HEK293 (cell line): ENCODE data around the gene CD83.
A peak's percentile ranks its signal among the peaks of the same experiment; 100 is the strongest.

Source experiments
- CTCF ChIA-PET: fragments of 350-600 bp; formaldehyde crosslinking; extraction: SDS; loops from one replicate; lab custom pipeline; 2021; ENCODE audit warnings: antibody characterized with exemption; lab: Yijun Ruan, JAX
- POLR2A ChIA-PET: fragments of 300-600 bp; formaldehyde crosslinking; extraction: SDS; loops from one replicate; lab custom pipeline; 2020; ENCODE audit warnings: antibody characterized with exemption, inconsistent platforms; lab: Yijun Ruan, JAX
- H3K27ac ChIP-seq: fragments of 200-500 bp; sonication (Bioruptor generic); 2 replicates; pipeline ENCODE4 v1.5.1; 2014; ENCODE audit warnings: low read depth, low read length, control low read depth, inconsistent platforms; ENCODE audit errors: extremely low read depth
- H3K36me3 ChIP-seq, 2 experiments: fragments of 200-500 bp in 1 of 2; sonication (Bioruptor generic) in 1 of 2; 1 replicate in 1 of 2; 2 replicates in 1 of 2; pipeline ENCODE4 v1.5.1; 2014 to 2017; ENCODE audit warnings: inconsistent platforms in 2 of 2, low read length in 2 of 2; ENCODE audit not compliant: control insufficient read depth in 2 of 2, insufficient read depth in 1 of 2
- H3K4me1 ChIP-seq: fragments of 200-500 bp; sonication (Bioruptor generic); 2 replicates; pipeline ENCODE4 v1.5.1; 2014; ENCODE audit warnings: mild to moderate bottlenecking, low read length, inconsistent platforms; ENCODE audit not compliant: control insufficient read depth, insufficient read depth
- H3K4me3 ChIP-seq: 2 replicates; pipeline ENCODE4 v1.5.1; 2011; ENCODE audit warnings: low read depth, mild to moderate bottlenecking, control low read depth, low read length, moderate library complexity
- H3K9me3 ChIP-seq: fragments of 200-500 bp; sonication (Bioruptor generic); 2 replicates; pipeline ENCODE4 v1.5.1; 2014; ENCODE audit warnings: low read depth, low read length, inconsistent platforms; ENCODE audit not compliant: control insufficient read depth, insufficient read depth
- HOXC10 ChIP-seq: sonication (generic); formaldehyde crosslinking; IDR thresholded peaks from 2 replicates; pipeline ENCODE4 v1.8.1; 2023; ENCODE audit warnings: mild to moderate bottlenecking, missing genetic modification reagents
- HOXD13 ChIP-seq: sonication (generic); formaldehyde crosslinking; IDR thresholded peaks from 2 replicates; pipeline ENCODE4 v1.8.0; 2022; ENCODE audit warnings: missing genetic modification reagents, borderline replicate concordance
- IKZF3 ChIP-seq: fragments of 450-650 bp; IDR thresholded peaks from 2 replicates; pipeline ENCODE4 v1.5.0; 2018; ENCODE audit warnings: missing biosample characterization, mild to moderate bottlenecking, missing genetic modification characterization, moderate library complexity
- WT1 ChIP-seq: fragments of 450-650 bp; formaldehyde crosslinking; IDR thresholded peaks from 2 replicates; pipeline ENCODE4 v1.5.1; 2016; ENCODE audit warnings: missing biosample characterization, missing genetic modification characterization
- ZBTB20 ChIP-seq: fragments of 450-650 bp; formaldehyde crosslinking; IDR thresholded peaks from 2 replicates; pipeline ENCODE4 v1.5.1; 2016; ENCODE audit warnings: missing biosample characterization, missing genetic modification characterization
- ZIC2 ChIP-seq: fragments of 450-650 bp; formaldehyde crosslinking; IDR thresholded peaks from 2 replicates; pipeline ENCODE4 v1.5.1; 2016; ENCODE audit warnings: missing biosample characterization, missing genetic modification characterization
- ZNF169 ChIP-seq: fragments of 450-650 bp; formaldehyde crosslinking; IDR thresholded peaks from 2 replicates; pipeline ENCODE4 v1.5.1; 2016; ENCODE audit warnings: missing biosample characterization, missing genetic modification characterization
- ZNF311 ChIP-seq: fragments of 450-650 bp; formaldehyde crosslinking; IDR thresholded peaks from 2 replicates; pipeline ENCODE4 v1.5.1; 2017; ENCODE audit warnings: missing biosample characterization, missing genetic modification characterization, borderline replicate concordance
- ZNF585B ChIP-seq: fragments of 450-650 bp; formaldehyde crosslinking; IDR thresholded peaks from 2 replicates; pipeline ENCODE4 v1.5.1; 2016; ENCODE audit warnings: missing biosample characterization, missing genetic modification characterization
- ZNF707 ChIP-seq: fragments of 450-650 bp; formaldehyde crosslinking; IDR thresholded peaks from 2 replicates; pipeline ENCODE4 v1.5.1; 2016; ENCODE audit warnings: missing biosample characterization, missing genetic modification characterization
- TF ChIP-seq, protein P1 (sequence below): fragments of 450-650 bp; formaldehyde crosslinking; IDR thresholded peaks from 2 replicates; pipeline ENCODE4 v1.5.1; 2016; ENCODE audit warnings: missing biosample characterization, missing genetic modification characterization
- TF ChIP-seq, protein P2 (sequence below): fragments of 450-650 bp; IDR thresholded peaks from 2 replicates; pipeline ENCODE4 v1.5.1; 2018; ENCODE audit warnings: missing biosample characterization, missing genetic modification characterization
- TF ChIP-seq, protein P3 (sequence below): fragments of 450-650 bp; IDR thresholded peaks from 2 replicates; pipeline ENCODE4 v1.5.1; 2018; ENCODE audit warnings: missing biosample characterization, mild to moderate bottlenecking, missing genetic modification characterization

CD83 gene

DNA sequence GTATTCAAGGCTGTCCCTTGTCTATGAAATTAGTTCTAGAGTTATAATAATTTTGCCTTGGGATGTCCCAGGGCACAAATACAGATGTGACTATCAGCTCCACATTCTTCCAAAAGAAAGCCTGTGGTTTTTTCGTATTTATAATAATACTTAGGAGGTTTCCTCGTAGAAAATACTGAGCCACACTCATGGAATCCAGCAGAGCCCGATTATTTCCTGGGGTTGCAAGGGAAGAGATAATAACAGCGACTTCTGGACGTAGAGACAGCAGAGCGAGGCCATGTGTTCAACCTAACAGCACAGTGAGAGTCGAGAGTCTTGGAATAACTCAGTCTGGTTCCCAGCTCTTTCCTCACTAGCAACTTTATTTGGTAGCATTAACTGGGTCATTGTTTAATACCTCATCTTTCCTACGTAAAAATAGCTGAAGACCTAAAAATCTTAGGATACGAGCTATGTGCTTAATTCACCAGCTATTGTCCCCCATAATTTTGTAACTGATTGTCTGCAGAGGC is 21.2 kb downstream of the CD83 start (continued):
- no peak for TF ChIP-seq HOXC10

DNA sequence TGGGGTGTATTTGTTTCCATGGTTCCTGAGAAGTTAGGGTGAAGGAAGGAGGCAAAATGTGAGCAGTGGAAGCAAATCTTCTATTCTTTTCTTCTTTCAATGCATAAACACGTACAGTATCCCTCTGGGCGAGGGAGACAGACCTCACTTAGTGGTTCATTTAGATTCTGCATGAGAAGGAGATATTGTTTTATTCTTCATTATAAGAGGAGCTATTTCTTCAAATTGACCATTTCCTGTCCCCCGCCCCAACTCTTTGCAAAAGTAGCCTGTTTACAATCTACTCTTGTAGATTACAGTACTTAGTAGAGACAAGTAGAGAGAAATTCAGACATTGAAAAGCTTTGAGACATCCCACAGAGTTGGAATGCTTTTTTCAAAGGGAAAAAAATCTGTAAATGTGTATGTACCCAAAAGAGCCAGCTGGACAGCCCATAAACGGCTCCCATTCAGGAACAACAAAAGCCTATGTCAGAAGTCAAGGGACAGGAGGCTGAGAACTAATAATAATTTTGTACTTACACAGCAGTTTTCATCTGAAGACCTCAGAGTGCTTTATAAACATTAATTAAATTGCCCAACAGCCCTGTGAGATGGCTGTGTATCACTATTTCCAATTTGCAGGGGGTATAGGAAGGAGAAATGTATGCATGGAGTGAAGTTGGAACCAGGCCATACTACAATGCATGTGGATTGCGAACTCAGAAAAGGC is 23.9 kb downstream of the CD83 start:
- Histone ChIP-seq H3K4me1 (peaks cover 3% of the 10 kb centered on the region), H3K27ac (no peak overlapping the region), H3K9me3 (no peaks in the 10 kb centered on the region), H3K4me3 (no peak overlapping the region), H3K36me3 (no peaks in the 10 kb centered on the region)
- no peak for TF ChIP-seq ZNF707 (tag by site-specific recombination)
- peak; percentile 47 for TF ChIP-seq ZIC2
- TF ChIP-seq WT1 (tag by site-specific recombination) = no peak
- TF ChIP-seq ZBTB20 (tag by site-specific recombination) = no peak
- ChIA-PET CTCF (interaction anchor here (0.6 to 4.5 kb wide), 6 partner anchors 9 to 429 kb away, joined by 3 to 45 read pairs (median 6); no protein-coding TSS in a partner anchor), POLR2A (no interaction called here)

DNA sequence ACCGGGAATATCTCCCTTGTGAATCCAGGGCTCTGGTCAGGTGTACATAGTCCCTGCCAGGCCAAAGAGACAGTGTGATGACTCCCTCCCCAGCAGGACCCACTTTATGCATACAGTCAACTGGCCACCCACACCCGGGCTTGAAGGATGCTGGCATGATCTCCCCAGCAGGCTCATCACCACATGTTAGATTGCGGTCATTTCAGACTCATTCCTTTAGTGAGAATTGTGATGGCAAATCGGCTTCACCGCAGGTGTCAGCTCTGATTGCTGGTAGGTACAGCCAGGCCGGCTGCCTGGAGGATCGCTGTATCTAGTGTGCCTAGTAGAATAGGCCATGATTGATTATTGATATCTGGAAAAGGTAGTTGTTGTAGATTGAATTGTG is 24.5 kb downstream of the CD83 start:
- Histone ChIP-seq H3K9me3 (no peaks in the 10 kb centered on the region), H3K4me3 (no peak overlapping the region), H3K36me3 (no peaks in the 10 kb centered on the region), H3K4me1 (peaks cover 3% of the 10 kb centered on the region), H3K27ac (no peak overlapping the region)
- POLR2A ChIA-PET = no interaction called here
- TF ChIP-seq IKZF3 (tag by site-specific recombination) = no peak
- TF ChIP-seq, protein P1, sequence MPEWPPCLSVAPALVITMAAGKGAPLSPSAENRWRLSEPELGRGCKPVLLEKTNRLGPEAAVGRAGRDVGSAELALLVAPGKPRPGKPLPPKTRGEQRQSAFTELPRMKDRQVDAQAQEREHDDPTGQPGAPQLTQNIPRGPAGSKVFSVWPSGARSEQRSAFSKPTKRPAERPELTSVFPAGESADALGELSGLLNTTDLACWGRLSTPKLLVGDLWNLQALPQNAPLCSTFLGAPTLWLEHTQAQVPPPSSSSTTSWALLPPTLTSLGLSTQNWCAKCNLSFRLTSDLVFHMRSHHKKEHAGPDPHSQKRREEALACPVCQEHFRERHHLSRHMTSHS = no peak
- TF ChIP-seq, protein P2, sequence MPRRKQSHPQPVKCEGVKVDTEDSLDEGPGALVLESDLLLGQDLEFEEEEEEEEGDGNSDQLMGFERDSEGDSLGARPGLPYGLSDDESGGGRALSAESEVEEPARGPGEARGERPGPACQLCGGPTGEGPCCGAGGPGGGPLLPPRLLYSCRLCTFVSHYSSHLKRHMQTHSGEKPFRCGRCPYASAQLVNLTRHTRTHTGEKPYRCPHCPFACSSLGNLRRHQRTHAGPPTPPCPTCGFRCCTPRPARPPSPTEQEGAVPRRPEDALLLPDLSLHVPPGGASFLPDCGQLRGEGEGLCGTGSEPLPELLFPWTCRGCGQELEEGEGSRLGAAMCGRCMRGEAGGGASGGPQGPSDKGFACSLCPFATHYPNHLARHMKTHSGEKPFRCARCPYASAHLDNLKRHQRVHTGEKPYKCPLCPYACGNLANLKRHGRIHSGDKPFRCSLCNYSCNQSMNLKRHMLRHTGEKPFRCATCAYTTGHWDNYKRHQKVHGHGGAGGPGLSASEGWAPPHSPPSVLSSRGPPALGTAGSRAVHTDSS (tag by site-specific recombination) = no peak
- no peak for TF ChIP-seq HOXD13 (CRISPR knock-in tag)
- TF ChIP-seq, protein P3, sequence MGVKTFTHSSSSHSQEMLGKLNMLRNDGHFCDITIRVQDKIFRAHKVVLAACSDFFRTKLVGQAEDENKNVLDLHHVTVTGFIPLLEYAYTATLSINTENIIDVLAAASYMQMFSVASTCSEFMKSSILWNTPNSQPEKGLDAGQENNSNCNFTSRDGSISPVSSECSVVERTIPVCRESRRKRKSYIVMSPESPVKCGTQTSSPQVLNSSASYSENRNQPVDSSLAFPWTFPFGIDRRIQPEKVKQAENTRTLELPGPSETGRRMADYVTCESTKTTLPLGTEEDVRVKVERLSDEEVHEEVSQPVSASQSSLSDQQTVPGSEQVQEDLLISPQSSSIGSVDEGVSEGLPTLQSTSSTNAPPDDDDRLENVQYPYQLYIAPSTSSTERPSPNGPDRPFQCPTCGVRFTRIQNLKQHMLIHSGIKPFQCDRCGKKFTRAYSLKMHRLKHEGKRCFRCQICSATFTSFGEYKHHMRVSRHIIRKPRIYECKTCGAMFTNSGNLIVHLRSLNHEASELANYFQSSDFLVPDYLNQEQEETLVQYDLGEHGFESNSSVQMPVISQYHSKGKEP (tag by site-specific recombination) = no peak
- CTCF ChIA-PET = interaction anchor here (0.9 to 4.5 kb wide), 4 partner anchors 13 to 232 kb away, joined by 3 to 45 read pairs (median 6); no protein-coding TSS in a partner anchor

DNA sequence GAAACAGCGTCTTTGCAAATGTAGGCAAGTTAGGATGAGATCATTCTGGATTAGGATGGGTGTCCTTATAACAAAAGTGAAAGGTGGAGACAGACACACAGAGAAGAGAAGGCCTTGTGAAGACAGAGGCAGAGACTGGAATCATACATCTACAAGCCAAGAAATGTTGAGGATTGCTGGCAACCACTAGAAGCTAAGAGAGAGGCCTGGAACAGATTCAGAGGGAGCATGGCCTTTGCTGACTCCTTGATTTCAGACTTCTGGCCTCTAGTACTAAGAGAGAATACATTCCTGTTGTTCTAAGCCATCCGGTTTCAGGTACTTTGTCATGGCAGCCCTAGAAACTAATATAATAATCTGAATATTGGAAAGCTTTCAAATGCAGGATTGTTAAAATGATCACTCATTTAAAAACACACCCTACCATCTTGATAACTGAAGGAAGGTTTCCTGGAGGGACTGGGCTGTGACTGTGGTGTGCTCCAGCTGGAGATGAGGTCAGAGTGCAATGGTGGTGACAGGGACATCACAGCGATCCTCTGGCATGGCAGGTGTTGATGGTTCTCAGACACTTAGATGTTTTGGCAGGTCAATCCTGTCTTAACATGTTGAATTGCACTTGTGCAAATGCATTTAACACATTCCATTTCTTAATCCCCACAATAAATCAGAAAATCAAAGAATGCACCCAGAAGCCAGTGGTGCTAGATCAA is 25.1 kb downstream of the CD83 start:
- ChIA-PET POLR2A (no interaction called here), CTCF (interaction anchor here (1.4 to 5.1 kb wide), 5 partner anchors 11 to 233 kb away, joined by 3 to 85 read pairs (median 8); no protein-coding TSS in a partner anchor)
- no peak overlapping the region for H3K4me3 ChIP-seq
- TF ChIP-seq ZNF585B (tag by site-specific recombination) = no peak
- TF ChIP-seq ZNF169 (tag by site-specific recombination) = no peak
- no peak for TF ChIP-seq ZNF311 (tag by site-specific recombination)
- H3K36me3 ChIP-seq = no peaks in the 10 kb centered on the region
- H3K9me3 ChIP-seq = no peaks in the 10 kb centered on the region
- peaks cover 3% of the 10 kb centered on the region for H3K4me1 ChIP-seq
- no peak overlapping the region for H3K27ac ChIP-seq
